Gastroesophageal sphincter (tissue), 4 donors: Measurements from ENCODE around the gene MYH10. TPM values are rescaled to one million over a fixed set of nuclear protein-coding genes. Genes with fewer than 3 reads are reported as not detected.
"Not testable (repeated sequence)": the region's sequence is repeated elsewhere in the genome, so short reads cannot be mapped to it uniquely, and the experiment has no call there.

Experiments used
- ATAC-seq: fragments of 150-250 bp; one replicate; pipeline ENCODE4 v1.9.1; 2016; ENCODE audit warnings: mild to moderate bottlenecking, moderate library complexity
- H3K27ac ChIP-seq, 4 donors: fragments of 200-600 bp; sonication (generic) in 3 of 4; 1 replicate in 3 of 4; 2 replicates in 1 of 4; pipeline ENCODE4 v1.5.1; 2016 to 2019
- H3K27me3 ChIP-seq: fragments of 200-600 bp; sonication (generic); one replicate; pipeline ENCODE4 v1.5.1; 2019
- H3K36me3 ChIP-seq, 2 donors: fragments of 200-600 bp; sonication (generic); one replicate each; pipeline ENCODE4 v1.5.1; 2019; ENCODE audit warnings: control low read depth in 1 of 2
- H3K4me1 ChIP-seq, 3 donors: fragments of 200-600 bp; sonication (generic); 1 replicate in 2 of 3; 2 replicates in 1 of 3; pipeline ENCODE4 v1.5.1; 2016 to 2019; ENCODE audit warnings: control low read depth in 2 of 3
- H3K4me3 ChIP-seq, 2 donors: fragments of 200-600 bp; sonication (generic); one replicate each; pipeline ENCODE4 v1.5.1; 2019; ENCODE audit warnings: mild to moderate bottlenecking in 1 of 2, moderate library complexity in 1 of 2
- H3K9me3 ChIP-seq, 3 donors: fragments of 200-600 bp; sonication (generic); one replicate each; pipeline ENCODE4 v1.5.1; 2017 to 2019; ENCODE audit warnings: control low read depth in 2 of 3
- EP300 ChIP-seq: sonication (generic); formaldehyde crosslinking; IDR thresholded peaks from one replicate; pipeline ENCODE4 v1.6.1; 2017; ENCODE audit warnings: antibody characterized with exemption, mild to moderate bottlenecking
- POLR2A ChIP-seq, 2 donors: fragments of 450-650 bp; IDR thresholded peaks; one replicate each; pipeline ENCODE4 v1.6.1; 2017; ENCODE audit warnings: antibody characterized with exemption in 2 of 2, mild to moderate bottlenecking in 2 of 2, moderate library complexity in 1 of 2
- POLR2AphosphoS5 ChIP-seq: sonication (generic); formaldehyde crosslinking; IDR thresholded peaks from one replicate; pipeline ENCODE4 v1.6.1; 2017; ENCODE audit warnings: antibody characterized with exemption
- WGBS, 2 donors: methylation state at CpG; one replicate each; pipeline ENCODE4 v1.1.5; 2018; ENCODE audit warnings: low coverage in 1 of 2; 5-methylcytosine and 5-hydroxymethylcytosine counted together
- total RNA-seq, 4 donors: library from RNA; depleted of rRNA; stranded (reverse); fragments of >200 nt; gene quantifications; one replicate each; pipeline ENCODE4 v1.1.0, GENCODE V29; 2016
- TF ChIP-seq, protein P1 (sequence below), 4 experiments: fragments of 200-600 bp in 2 of 4; fragments of 450-650 bp in 2 of 4; sonication (generic) in 1 of 4; IDR thresholded peaks; one replicate each; pipeline ENCODE4 v1.5.1; 2017 to 2019; ENCODE audit warnings: antibody characterized with exemption in 4 of 4, mild to moderate bottlenecking in 2 of 4, moderate library complexity in 2 of 4

The MYH10 gene
- total RNA-seq, 4 donors from 2014 or later, result 26.0 to 40.9 (median 34.6) TPM

DNA sequence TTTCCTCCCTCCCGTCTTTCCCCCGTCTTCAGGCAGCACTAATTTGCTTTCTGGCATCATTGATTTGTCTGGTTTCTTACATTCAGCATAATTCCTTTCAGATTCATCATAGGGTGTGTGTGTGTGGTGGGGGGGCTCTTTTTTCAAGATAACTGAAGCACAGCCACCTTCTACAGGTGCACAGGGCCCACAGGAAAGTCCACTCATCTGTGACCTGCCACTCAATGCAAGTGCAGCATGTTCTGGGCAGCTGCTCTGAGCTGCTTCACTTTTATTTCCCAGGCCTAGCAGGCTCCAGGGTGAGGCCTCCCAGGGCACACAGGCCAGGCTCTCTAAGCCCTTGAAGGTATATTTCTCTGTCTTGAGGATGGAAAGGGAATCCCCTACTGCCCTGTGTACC lies 35.2 kb upstream of the MYH10 start:
- no peaks in the 10 kb centered on the region for H3K9me3 ChIP-seq
- no peaks in the 10 kb centered on the region for H3K36me3 ChIP-seq
- ATAC-seq, result no peak
- WGBS, 2 donors, result 81 to 100% methylated on average over 2 of the region's 2 CpGs
- no peaks in the 10 kb centered on the region for H3K27me3 ChIP-seq
- no peak overlapping the region for H3K4me3 ChIP-seq
- peaks cover 0 to 3% (median 0%) of the 10 kb centered on the region in 3 donors for H3K4me1 ChIP-seq
- H3K27ac ChIP-seq, result no peak overlapping the region
- no peak for TF ChIP-seq POLR2A (IDR thresholded peaks at IDR 0.05)
- no peak for TF ChIP-seq POLR2AphosphoS5
- no peak for TF ChIP-seq EP300
- TF ChIP-seq, protein P1, sequence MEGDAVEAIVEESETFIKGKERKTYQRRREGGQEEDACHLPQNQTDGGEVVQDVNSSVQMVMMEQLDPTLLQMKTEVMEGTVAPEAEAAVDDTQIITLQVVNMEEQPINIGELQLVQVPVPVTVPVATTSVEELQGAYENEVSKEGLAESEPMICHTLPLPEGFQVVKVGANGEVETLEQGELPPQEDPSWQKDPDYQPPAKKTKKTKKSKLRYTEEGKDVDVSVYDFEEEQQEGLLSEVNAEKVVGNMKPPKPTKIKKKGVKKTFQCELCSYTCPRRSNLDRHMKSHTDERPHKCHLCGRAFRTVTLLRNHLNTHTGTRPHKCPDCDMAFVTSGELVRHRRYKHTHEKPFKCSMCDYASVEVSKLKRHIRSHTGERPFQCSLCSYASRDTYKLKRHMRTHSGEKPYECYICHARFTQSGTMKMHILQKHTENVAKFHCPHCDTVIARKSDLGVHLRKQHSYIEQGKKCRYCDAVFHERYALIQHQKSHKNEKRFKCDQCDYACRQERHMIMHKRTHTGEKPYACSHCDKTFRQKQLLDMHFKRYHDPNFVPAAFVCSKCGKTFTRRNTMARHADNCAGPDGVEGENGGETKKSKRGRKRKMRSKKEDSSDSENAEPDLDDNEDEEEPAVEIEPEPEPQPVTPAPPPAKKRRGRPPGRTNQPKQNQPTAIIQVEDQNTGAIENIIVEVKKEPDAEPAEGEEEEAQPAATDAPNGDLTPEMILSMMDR (IDR thresholded peaks at IDR 0.05), result no peak

DNA sequence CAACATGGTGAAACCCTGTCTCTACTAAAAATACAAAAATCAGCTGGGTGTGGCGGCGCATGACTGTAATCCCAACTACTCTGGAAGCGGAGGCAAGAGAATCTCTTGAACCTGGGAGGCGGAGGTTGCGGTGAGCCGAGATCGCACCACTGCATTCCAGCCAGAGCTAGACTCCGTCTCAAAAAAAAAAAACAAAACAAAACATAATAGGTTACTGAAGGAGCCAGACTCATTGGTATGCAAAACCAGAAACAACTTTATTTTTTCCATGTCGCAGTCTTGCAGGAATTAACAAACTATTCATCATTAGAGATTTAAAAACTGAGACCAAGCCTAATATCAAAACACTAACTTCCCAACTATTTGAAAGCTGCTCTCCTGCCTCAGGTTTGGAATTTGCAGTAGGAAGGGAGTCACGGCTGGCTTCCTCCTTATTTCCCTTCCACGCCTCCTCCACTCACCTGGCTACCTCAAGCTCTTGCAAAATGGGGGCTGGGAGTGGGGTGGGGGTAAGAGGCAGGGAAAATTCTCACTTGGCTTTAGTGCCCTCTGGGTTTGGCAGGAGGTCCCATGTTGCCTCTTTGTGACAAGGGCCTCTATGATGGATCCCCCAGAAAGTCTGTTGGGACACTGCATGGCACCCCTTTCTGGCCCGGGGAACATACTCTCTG lies 34.1 kb upstream of the MYH10 start:
- no peak overlapping the region for H3K27ac ChIP-seq
- WGBS, 2 donors, result 73 to 87% methylated on average over 3 to 6 of the region's 12 CpGs
- H3K4me3 ChIP-seq, result no peak overlapping the region
- TF ChIP-seq POLR2A (IDR thresholded peaks at IDR 0.05) (no peak), EP300 (no peak), POLR2AphosphoS5 (no peak)
- TF ChIP-seq, protein P1 (IDR thresholded peaks at IDR 0.05), result no peak
- no peaks in the 10 kb centered on the region for H3K4me1 ChIP-seq
- no peak for ATAC-seq
- H3K27me3 ChIP-seq, result no peaks in the 10 kb centered on the region
- no peaks in the 10 kb centered on the region for H3K36me3 ChIP-seq
- no peaks in the 10 kb centered on the region for H3K9me3 ChIP-seq

DNA sequence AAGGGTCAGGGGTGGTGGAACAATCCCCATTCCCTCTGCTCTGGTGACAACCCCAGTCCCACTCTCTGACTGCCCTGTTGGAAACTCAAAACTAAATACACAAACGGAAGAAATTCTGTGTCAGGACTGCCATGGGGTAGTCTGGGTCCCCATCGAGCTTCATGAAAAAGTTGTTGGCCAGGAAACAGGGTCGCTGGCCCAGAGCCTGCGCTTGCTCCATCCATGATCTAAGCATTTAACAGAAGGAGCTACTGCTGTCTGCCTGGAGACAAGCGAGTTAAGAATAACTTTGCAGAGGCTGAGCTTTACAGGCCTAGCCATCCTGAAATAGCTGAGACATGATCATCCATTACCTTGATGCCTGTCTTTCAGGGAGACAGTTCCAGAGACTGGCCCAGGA lies 32.4 kb upstream of the MYH10 start:
- TF ChIP-seq POLR2AphosphoS5, result no peak
- no peak for TF ChIP-seq POLR2A (IDR thresholded peaks at IDR 0.05)
- TF ChIP-seq, protein P1 (IDR thresholded peaks at IDR 0.05), result no peak
- TF ChIP-seq EP300, result no peak
- Histone ChIP-seq H3K36me3 (no peaks in the 10 kb centered on the region), H3K27me3 (no peaks in the 10 kb centered on the region), H3K4me1 (no peaks in the 10 kb centered on the region), H3K9me3 (no peaks in the 10 kb centered on the region), H3K27ac (no peak overlapping the region), H3K4me3 (no peak overlapping the region)
- no peak for ATAC-seq
- WGBS, 2 donors, result 71 to 83% methylated on average over 4 to 5 of the region's 5 CpGs

DNA sequence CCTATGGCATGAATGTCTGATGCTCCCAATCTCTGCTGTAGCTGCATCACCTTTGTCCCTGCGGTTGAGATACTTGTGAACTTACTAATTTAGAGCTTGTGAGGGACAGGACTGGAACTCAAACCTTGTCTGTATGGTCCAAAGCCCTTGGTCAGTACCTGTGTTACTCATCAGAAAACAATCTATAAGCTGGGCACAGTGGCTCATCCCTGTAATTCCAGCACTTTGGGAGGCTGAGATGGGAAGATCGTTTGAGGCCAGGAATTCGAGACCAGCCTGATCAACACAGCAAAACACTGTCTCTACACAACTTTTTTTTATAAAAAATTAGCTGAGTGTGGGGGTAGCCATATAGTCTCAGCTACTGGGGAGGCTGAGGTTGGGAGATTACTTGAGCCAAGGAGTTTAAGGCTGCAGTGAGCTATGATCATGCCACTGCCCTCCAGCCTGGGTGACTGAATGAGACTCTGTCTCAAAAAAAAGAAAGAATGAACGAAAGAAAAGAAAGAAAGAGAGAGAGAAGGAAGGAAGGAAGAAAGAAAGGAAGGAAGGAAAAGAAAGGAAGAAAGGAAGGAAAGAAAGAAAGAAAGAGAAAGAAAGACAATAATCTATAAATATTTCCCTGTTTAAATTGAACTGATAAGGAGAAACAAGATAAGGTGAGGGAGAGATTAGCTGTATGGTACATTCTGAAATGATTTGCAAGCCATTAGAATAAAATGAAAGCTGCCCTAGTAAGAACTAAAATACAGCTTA lies 31.7 kb upstream of the MYH10 start:
- 83 to 89% methylated on average over 3 to 4 of the region's 4 CpGs for WGBS, 2 donors
- no peak for TF ChIP-seq POLR2A (IDR thresholded peaks at IDR 0.05)
- TF ChIP-seq, protein P1 (IDR thresholded peaks at IDR 0.05), result no peak
- TF ChIP-seq EP300, result no peak
- no peak for TF ChIP-seq POLR2AphosphoS5
- no peaks in the 10 kb centered on the region for H3K27me3 ChIP-seq
- no peak for ATAC-seq
- no peaks in the 10 kb centered on the region for H3K9me3 ChIP-seq
- H3K4me1 ChIP-seq, result no peaks in the 10 kb centered on the region
- no peak overlapping the region for H3K4me3 ChIP-seq
- no peaks in the 10 kb centered on the region for H3K36me3 ChIP-seq
- H3K27ac ChIP-seq, result no peak overlapping the region

DNA sequence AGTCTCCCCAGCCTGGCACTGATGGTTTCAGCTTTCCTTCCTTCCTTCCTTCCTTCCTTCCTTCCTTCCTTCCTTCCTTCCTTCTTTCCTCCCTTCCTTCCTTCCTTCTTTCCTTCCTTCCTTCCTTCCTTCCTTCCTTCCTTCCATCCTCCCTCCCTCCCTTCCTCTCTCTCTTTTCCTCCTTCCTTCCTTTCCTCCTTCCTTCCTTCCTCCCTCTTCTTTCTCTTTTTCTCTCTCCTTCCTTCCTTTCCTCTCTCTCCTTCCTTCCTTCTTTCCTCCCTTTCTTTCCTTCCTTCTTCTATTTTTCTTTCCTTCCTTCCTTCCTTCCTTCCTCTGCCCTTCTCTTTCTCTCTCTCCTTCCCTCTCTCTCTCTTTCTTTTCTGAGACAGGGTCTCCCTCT lies 30.2 kb upstream of the MYH10 start:
- H3K36me3 ChIP-seq, H3K27me3 ChIP-seq, H3K4me3 ChIP-seq, H3K27ac ChIP-seq, ATAC-seq, H3K4me1 ChIP-seq: not testable (repeated sequence)
- H3K9me3 ChIP-seq, result peaks cover 0 to 13% (median 0%) of the 10 kb centered on the region in 3 donors
